Aorta (tissue), 5 donors: ENCODE measurements around the gene RANBP3L. TPM values are rescaled to one million over a fixed set of nuclear protein-coding genes. Genes with fewer than 3 reads are reported as not detected.
A peak's percentile ranks its signal among the peaks of the same experiment; 100 is the strongest.

ENCODE experiments used
- ATAC-seq: fragments of 200-7000 bp; cut with Tn5 transposase; one replicate; pipeline ENCODE4 v1.9.1; 2022; ENCODE audit warnings: moderate library complexity; ENCODE audit not compliant: low FRiP score
- DNase-seq, 2 donors: peaks; one replicate each; pipeline ENCODE4 v3.0.0-alpha.2; 2020
- H3K27ac ChIP-seq, 2 donors: one replicate each; pipeline ENCODE4 v1.5.1; 2013; ENCODE audit warnings: low read length in 2 of 2, mild to moderate bottlenecking in 2 of 2, moderate library complexity in 2 of 2, control low read depth in 1 of 2, inconsistent platforms in 1 of 2, low read depth in 1 of 2
- H3K27me3 ChIP-seq, 2 donors: one replicate each; pipeline ENCODE4 v1.6.1; 2013; ENCODE audit warnings: control low read depth in 1 of 2, low read length in 1 of 2, mild to moderate bottlenecking in 1 of 2, moderate library complexity in 1 of 2; ENCODE audit not compliant: insufficient read depth in 2 of 2, control insufficient read depth in 1 of 2
- H3K36me3 ChIP-seq, 2 donors: one replicate each; pipeline ENCODE4 v1.6.1; 2013; ENCODE audit warnings: control low read depth in 1 of 2, low read length in 1 of 2, mild to moderate bottlenecking in 1 of 2; ENCODE audit not compliant: insufficient read depth in 2 of 2, control insufficient read depth in 1 of 2
- H3K4me1 ChIP-seq, 2 donors: one replicate each; pipeline ENCODE4 v1.6.1; 2013; ENCODE audit warnings: low read length in 2 of 2, control low read depth in 1 of 2, mild to moderate bottlenecking in 1 of 2, moderate library complexity in 1 of 2; ENCODE audit not compliant: insufficient read depth in 2 of 2, control insufficient read depth in 1 of 2
- H3K4me3 ChIP-seq, 2 donors: one replicate each; pipeline ENCODE4 v1.5.1; 2013; ENCODE audit warnings: low read length in 2 of 2, control low read depth in 1 of 2, mild to moderate bottlenecking in 1 of 2
- H3K9me3 ChIP-seq: one replicate; pipeline ENCODE4 v1.6.1; 2013; ENCODE audit warnings: mild to moderate bottlenecking, low read length; ENCODE audit not compliant: control insufficient read depth
- WGBS, 2 donors: extraction: QIAGEN DNeasy Blood & Tissue Kit; methylation state at CpG; one replicate each; pipeline ENCODE4 v1.1.7; 2013; 5-methylcytosine and 5-hydroxymethylcytosine counted together
- intact Hi-C, 2 donors: fragments of 100-400 bp; cut with DNase I; formaldehyde crosslinking; loops; one replicate each; pipeline versions ENCODE4 v1.14.2 to v1.15.0; 2022
- polyA plus RNA-seq, 2 donors: library from polyadenylated mRNA; stranded (reverse); fragments of 200-250 nt; gene quantifications; one replicate each; pipeline ENCODE4 v1.2.3, GENCODE V29; 2013
- total RNA-seq, 2 donors: library from RNA; stranded (reverse); fragmentation: NEBNext Ultra II Directional; extraction: Animal tissue kit (Norgen Biotek cat#: 25700); gene quantifications; one replicate each; pipeline ENCODE4 v1.2.1, GENCODE V29; 2021
- donor health status: healthy with polysubstance abuse.
- donor health status: Bipolar disorder and iron deficiency.
- donor health status: DM: no; HTN: no; CAD: no.
- donor health status: DM: no; HTN: no; CAD: no.
- donor health status: DM: yes; HTN: yes; CAD: no.

RANBP3L gene
- total and polyA plus RNA-seq, 4 donors = 4.5 to 8.1 (median 5.6) TPM

GRCh38 chr5:36323926-36324781, 22.5 kb upstream of the RANBP3L start:
- Histone ChIP-seq H3K36me3 (no peaks in the 10 kb centered on the region), H3K4me1 (no peaks in the 10 kb centered on the region), H3K4me3 (no peak overlapping the region), H3K9me3 (no peaks in the 10 kb centered on the region), H3K27me3 (no peaks in the 10 kb centered on the region), H3K27ac (no peak overlapping the region)
- no peak for DNase-seq
- ATAC-seq = no peak
- intact Hi-C loops = no loop called here
- WGBS, 2 donors = 89 to 95% methylated on average over 6 of the region's 6 CpGs

GRCh38 chr5:36312953-36313672, 11.4 kb upstream of the RANBP3L start:
- ATAC-seq (no peak), DNase-seq (no peak)
- 60 to 85% methylated on average over 1 of the region's 1 CpG for WGBS, 2 donors
- Histone ChIP-seq H3K27me3 (no peaks in the 10 kb centered on the region), H3K27ac (no peak overlapping the region), H3K9me3 (no peaks in the 10 kb centered on the region), H3K4me3 (no peak overlapping the region), H3K36me3 (no peaks in the 10 kb centered on the region), H3K4me1 (no peaks in the 10 kb centered on the region)
- intact Hi-C loops = no loop called here

GRCh38 chr5:36311956-36312355, 10.3 kb upstream of the RANBP3L start:
- Histone ChIP-seq H3K9me3 (no peaks in the 10 kb centered on the region), H3K36me3 (no peaks in the 10 kb centered on the region), H3K27ac (no peak overlapping the region), H3K4me3 (no peak overlapping the region), H3K4me1 (no peaks in the 10 kb centered on the region), H3K27me3 (no peaks in the 10 kb centered on the region)
- intact Hi-C loops = no loop called here
- no peak for DNase-seq
- 44 to 65% methylated on average over 1 of the region's 1 CpG for WGBS, 2 donors
- no peak for ATAC-seq

GRCh38 chr5:36310138-36310537, 8.4 kb upstream of the RANBP3L start:
- H3K27me3 ChIP-seq = no peaks in the 10 kb centered on the region
- H3K27ac ChIP-seq = no peak overlapping the region
- H3K4me1 ChIP-seq = no peaks in the 10 kb centered on the region
- no peak for DNase-seq
- H3K9me3 ChIP-seq = no peaks in the 10 kb centered on the region
- ATAC-seq = no peak
- no peak overlapping the region for H3K4me3 ChIP-seq
- intact Hi-C loops = no loop called here
- H3K36me3 ChIP-seq = no peaks in the 10 kb centered on the region
- WGBS, 2 donors = 81 to 85% methylated on average over 3 of the region's 3 CpGs

GRCh38 chr5:36305571-36306326, 4.0 kb upstream of the RANBP3L start:
- Histone ChIP-seq H3K27me3 (no peaks in the 10 kb centered on the region), H3K4me1 (peaks cover 0 to 2% of the 10 kb centered on the region in 2 donors), H3K9me3 (no peaks in the 10 kb centered on the region), H3K4me3 (no peak overlapping the region), H3K27ac (no peak overlapping the region), H3K36me3 (no peaks in the 10 kb centered on the region)
- 20 to 25% methylated on average over 4 of the region's 4 CpGs for WGBS, 2 donors
- intact Hi-C loops = loop anchor here (1.0 to 10.0 kb wide), 4 partner anchors 39 to 129 kb away; partner anchors contain the start of gene NADK2 (in 1 of the 2)
- ATAC-seq (peak; percentile 85), DNase-seq (peak; percentile 61 to 77)

- no peaks in the 10 kb centered on the region for H3K9me3 ChIP-seq
- intact Hi-C loops = loop anchor here (2.0 to 10.0 kb wide), 3 partner anchors 37 to 127 kb away; partner anchors contain the start of gene NADK2 (in 1 of the 2)
- no peaks in the 10 kb centered on the region for H3K27me3 ChIP-seq
- no peak overlapping the region for H3K4me3 ChIP-seq
- peaks cover 0 to 2% of the 10 kb centered on the region in 2 donors for H3K4me1 ChIP-seq
- peak overlapping the region in 1 of 2 donors; percentile 40 for H3K27ac ChIP-seq
- DNase-seq (no peak), ATAC-seq (no peak)
- 74 to 78% methylated on average over 7 of the region's 7 CpGs for WGBS, 2 donors
- H3K36me3 ChIP-seq = no peaks in the 10 kb centered on the region
These were observed 2.5 kb upstream of the RANBP3L start for GRCh38 chr5:36304095-36304805.

- 39 to 47% methylated on average over 4 of the region's 4 CpGs for WGBS, 2 donors
- ATAC-seq (no peak), DNase-seq (no peak)
- Histone ChIP-seq H3K27me3 (no peaks in the 10 kb centered on the region), H3K9me3 (no peaks in the 10 kb centered on the region), H3K27ac (peak overlapping the region; percentile 6 to 62), H3K4me1 (peaks cover 5 to 6% of the 10 kb centered on the region in 2 donors), H3K4me3 (peak overlapping the region; percentile 1 to 10), H3K36me3 (no peaks in the 10 kb centered on the region)
- intact Hi-C loops = loop anchor here in 1 of 2 donors (5.0 to 10.0 kb wide), 2 partner anchors 34 to 56 kb away; partner anchors contain the start of gene NADK2
These were observed 668 bp downstream of the RANBP3L start for GRCh38 chr5:36300927-36301540.
